ENCODE measurements around the gene TICAM2.

The TICAM2 gene

DNA sequence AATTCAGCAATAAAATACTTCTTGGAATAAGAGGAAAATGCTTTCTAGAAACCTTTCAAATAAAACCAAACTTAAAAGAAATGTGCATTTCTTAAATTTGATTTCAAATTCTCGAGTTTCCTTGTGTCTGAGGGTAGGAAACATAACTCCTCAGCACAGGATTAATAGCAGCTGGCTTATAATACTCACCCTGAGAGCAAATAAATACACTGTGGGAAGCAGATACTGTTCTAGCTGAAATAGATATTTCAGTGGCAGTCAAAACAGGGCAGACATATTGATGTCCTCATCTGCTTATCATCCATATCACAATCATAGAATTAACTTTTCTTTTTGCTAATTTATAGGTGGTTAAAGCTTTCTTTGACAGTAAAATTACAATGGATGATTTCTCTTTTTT is 33.6 kb downstream of the TICAM2 start:
- H3K36me3 Mint-ChIP-seq (ENCODE audit: low read depth) = no peaks in the 10 kb centered on the region
- H3K27me3 Mint-ChIP-seq = peaks cover 5% of the 10 kb centered on the region
- ATAC-seq = no peak
- DNase-seq = no peak
- H3K27ac Mint-ChIP-seq = no peak overlapping the region
- H3K4me3 Mint-ChIP-seq = no peak overlapping the region
- H3K4me1 Mint-ChIP-seq = no peaks in the 10 kb centered on the region
- no peaks in the 10 kb centered on the region for H3K9me3 Mint-ChIP-seq

DNA sequence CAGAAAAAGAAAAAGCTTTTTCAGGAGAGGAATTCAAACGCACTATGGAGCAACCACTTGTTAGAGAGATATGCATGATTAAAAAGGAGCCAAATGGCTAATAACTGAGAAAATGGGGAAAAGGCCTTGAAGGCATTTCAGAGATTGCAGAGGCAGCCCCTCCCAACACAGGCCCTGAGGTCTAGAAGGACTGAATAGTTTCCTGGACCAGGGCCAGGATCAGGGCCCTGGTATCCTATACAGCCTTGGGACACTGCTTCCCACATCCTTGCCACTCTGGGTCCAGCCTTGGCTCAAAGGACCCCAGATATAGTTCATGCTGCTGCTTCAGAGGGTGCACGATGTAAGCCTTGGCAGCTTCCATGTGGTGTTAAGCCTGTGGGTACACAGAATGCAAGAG is 37.0 kb downstream of the TICAM2 start:
- Mint-ChIP-seq H3K9me3 (no peaks in the 10 kb centered on the region), H3K4me3 (no peak overlapping the region), H3K36me3 (ENCODE audit: low read depth) (no peaks in the 10 kb centered on the region), H3K4me1 (no peaks in the 10 kb centered on the region), H3K27ac (no peak overlapping the region), H3K27me3 (peaks cover 10% of the 10 kb centered on the region)
- no peak for DNase-seq
- ATAC-seq = no peak

DNA sequence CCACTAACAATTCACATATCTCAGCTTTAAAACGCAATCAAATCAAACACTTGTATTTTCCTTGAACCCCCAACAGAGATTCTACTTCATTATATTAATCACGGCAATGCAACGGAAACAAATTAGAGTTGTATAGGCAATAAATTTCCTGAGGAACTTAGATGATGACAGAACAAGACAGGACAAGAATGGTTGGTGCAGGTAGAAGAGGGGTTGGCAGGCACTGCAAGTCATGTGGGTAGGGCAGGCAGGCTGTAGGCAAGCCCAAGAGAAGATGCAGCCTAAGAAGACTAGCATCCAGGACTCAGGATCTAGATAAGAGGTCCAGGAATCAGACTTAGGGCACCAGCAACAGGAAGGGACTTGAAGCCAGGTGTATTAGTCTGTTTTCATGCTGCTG is 41.1 kb downstream of the TICAM2 start:
- H3K4me3 Mint-ChIP-seq = no peak overlapping the region
- H3K36me3 Mint-ChIP-seq (ENCODE audit: low read depth) = no peaks in the 10 kb centered on the region
- H3K4me1 Mint-ChIP-seq = peaks cover 3% of the 10 kb centered on the region
- ATAC-seq (no peak), DNase-seq (no peak)
- H3K27ac Mint-ChIP-seq = no peak overlapping the region
- peaks cover 10% of the 10 kb centered on the region for H3K27me3 Mint-ChIP-seq
- H3K9me3 Mint-ChIP-seq = no peaks in the 10 kb centered on the region

DNA sequence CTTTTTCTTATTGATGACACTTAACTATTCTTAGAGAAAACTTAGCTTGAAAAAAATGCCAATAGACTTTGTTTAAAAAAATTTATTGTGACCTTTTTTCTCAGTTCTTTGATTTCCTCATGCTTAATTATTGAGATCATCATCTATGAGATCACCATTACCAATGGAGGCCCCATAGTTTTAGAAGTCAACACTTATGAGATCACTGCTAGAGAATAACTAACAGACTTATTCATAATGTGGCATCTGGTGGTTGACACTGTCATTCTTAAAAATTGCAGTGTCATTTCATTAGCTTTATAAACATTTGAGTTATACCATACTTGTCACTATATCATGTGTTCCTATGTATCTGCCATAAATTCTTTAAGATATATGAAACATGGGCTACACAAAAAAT is 42.8 kb downstream of the TICAM2 start:
- no peak overlapping the region for H3K27ac Mint-ChIP-seq
- H3K9me3 Mint-ChIP-seq = no peaks in the 10 kb centered on the region
- H3K4me3 Mint-ChIP-seq = no peak overlapping the region
- no peaks in the 10 kb centered on the region for H3K36me3 Mint-ChIP-seq (ENCODE audit: low read depth)
- H3K4me1 Mint-ChIP-seq = peaks cover 3% of the 10 kb centered on the region
- peaks cover 10% of the 10 kb centered on the region for H3K27me3 Mint-ChIP-seq
- ATAC-seq = no peak
- no peak for DNase-seq

DNA sequence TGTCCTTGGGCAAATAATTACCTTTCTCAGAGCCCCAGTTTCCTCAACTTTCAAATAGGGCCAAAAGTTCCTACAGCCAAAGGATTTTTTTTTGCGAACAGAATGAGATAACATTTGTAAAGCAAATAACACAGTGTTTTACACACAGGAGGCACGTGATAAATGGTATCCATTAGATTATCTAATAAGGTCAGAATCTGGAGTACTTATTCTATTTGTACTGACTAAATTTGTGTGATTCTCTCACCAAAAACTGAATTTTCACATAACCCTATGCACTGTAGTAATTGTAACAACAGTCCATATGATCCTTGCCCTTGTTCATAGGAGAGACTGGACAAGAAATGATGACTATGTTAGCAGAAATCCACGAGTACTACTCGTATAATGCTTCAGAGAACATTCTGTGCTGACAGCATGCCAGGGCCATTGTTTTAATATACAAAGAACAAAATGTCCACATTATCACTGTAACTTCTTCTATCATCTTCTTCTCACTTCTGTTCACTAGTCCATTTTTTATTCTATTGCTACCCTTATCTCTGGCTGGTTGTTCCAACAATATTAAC is 43.8 kb downstream of the TICAM2 start:
- H3K36me3 Mint-ChIP-seq (ENCODE audit: low read depth) = no peaks in the 10 kb centered on the region
- H3K4me1 Mint-ChIP-seq = peaks cover 3% of the 10 kb centered on the region
- no peak overlapping the region for H3K27ac Mint-ChIP-seq
- no peaks in the 10 kb centered on the region for H3K9me3 Mint-ChIP-seq
- no peak overlapping the region for H3K4me3 Mint-ChIP-seq
- no peak for DNase-seq
- no peak for ATAC-seq
- peaks cover 11% of the 10 kb centered on the region for H3K27me3 Mint-ChIP-seq

DNA sequence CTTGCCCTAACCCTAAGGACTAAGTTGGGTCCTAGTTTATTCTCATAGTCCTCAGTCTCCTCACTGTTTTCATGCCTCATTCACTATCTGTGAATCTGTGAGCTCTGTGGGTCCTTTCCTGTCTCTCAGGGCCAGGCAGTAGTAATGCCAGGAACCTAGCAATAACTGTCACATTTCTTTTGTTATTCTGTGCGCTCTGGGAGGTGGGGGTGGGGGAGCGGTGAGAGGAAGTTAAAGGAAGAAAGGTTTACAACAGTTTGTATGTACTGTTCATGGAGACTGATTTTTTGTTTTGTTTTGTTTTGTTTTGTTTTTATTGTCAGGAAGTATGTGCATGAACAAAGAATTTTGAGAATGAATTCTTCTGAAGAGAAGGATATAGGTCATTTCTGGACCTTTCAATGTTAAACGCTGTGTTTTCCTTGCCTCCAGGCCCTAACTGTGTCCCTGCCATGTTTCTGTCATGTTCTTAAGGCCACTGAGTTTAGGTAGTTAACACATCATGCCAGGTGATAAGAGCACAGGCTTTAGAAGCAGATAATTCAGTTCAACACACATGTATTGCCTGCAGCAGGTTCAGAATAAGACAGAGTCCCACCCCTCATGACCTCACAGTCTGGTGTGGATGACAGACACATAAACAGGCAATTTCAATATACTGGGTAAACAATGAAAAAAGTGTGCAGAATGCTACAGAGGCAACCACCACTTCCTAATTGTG is 44.5 kb downstream of the TICAM2 start:
- DNase-seq (no peak), ATAC-seq (no peak)
- Mint-ChIP-seq H3K4me3 (no peak overlapping the region), H3K9me3 (no peaks in the 10 kb centered on the region), H3K27me3 (peaks cover 5% of the 10 kb centered on the region), H3K36me3 (ENCODE audit: low read depth) (no peaks in the 10 kb centered on the region), H3K4me1 (peaks cover 3% of the 10 kb centered on the region), H3K27ac (no peak overlapping the region)

DNA sequence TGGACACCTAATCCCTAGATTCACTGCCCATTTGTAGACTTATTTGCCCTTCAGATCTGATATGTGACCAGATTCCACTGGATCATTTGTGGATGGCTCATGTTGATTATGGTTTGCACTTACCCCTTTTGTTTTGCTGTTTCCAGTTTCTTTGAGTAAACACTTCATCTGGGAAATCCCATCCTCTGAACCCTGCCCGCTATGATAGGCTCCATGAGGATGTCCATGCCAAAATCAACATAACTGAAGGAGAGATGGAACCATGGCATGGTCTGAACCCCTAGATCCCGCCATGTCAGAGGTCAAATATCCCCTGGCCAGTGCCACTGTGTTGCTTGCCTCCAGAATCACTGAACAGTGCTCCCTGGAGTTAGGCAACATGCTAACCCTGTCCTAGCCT is 46.0 kb downstream of the TICAM2 start:
- no peaks in the 10 kb centered on the region for H3K9me3 Mint-ChIP-seq
- H3K27ac Mint-ChIP-seq = no peak overlapping the region
- H3K4me1 Mint-ChIP-seq = peaks cover 3% of the 10 kb centered on the region
- DNase-seq (no peak), ATAC-seq (no peak)
- H3K36me3 Mint-ChIP-seq (ENCODE audit: low read depth) = no peaks in the 10 kb centered on the region
- no peak overlapping the region for H3K4me3 Mint-ChIP-seq
- peaks cover 5% of the 10 kb centered on the region for H3K27me3 Mint-ChIP-seq

DNA sequence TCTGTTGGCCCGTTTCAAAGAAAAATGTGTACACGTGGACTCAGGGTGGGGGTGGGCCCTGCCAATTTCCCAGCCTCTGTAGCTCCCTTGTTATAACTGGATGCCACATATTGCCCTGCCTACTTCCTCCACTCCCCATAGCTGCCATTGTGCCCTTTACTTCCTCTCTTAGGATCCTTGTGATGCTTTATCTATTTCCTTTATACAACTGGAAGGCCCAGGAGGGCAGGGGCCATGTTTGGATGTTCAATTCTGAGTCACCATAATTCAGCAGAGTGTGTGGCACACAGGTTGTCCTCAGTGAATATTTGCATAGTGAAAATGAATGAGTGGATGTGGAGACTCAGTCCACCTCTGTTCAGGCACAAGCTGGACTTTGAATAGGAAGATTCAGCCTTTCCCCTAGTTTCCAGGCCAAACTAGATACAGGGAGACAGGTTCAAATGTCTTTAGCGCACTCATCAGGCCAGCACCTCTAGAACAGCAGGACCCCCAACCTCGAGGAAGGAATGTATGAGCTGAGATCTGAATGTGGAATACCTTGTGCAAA is 47.1 kb downstream of the TICAM2 start:
- Mint-ChIP-seq H3K27me3 (peaks cover 2% of the 10 kb centered on the region), H3K27ac (no peak overlapping the region), H3K36me3 (ENCODE audit: low read depth) (no peaks in the 10 kb centered on the region), H3K4me1 (peaks cover 3% of the 10 kb centered on the region), H3K9me3 (no peaks in the 10 kb centered on the region), H3K4me3 (no peak overlapping the region)
- DNase-seq = no peak
- ATAC-seq = no peak

DNA sequence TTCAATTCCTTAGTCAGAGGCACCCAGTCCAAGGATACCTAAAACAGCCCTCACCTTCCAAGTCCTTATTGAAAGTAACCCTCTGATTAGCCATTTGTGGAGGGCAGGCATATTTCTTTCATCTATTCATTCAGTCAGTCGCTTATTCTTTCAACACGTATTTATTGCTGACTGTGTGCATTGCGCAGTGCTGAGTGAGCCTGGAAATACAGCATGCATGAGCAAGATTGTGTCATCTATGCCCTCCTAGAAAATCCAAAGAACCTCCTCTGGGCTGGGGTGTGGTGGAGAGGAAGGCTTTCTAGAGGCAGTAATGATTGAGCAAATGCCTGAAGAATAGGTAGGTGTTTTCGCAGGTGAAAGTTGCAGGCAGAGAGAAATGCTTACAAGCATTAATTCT is 49.2 kb downstream of the TICAM2 start:
- DNase-seq (no peak), ATAC-seq (no peak)
- Mint-ChIP-seq H3K36me3 (ENCODE audit: low read depth) (no peaks in the 10 kb centered on the region), H3K4me1 (peaks cover 3% of the 10 kb centered on the region), H3K27me3 (peaks cover 2% of the 10 kb centered on the region), H3K27ac (no peak overlapping the region), H3K4me3 (no peak overlapping the region), H3K9me3 (no peaks in the 10 kb centered on the region)

DNA sequence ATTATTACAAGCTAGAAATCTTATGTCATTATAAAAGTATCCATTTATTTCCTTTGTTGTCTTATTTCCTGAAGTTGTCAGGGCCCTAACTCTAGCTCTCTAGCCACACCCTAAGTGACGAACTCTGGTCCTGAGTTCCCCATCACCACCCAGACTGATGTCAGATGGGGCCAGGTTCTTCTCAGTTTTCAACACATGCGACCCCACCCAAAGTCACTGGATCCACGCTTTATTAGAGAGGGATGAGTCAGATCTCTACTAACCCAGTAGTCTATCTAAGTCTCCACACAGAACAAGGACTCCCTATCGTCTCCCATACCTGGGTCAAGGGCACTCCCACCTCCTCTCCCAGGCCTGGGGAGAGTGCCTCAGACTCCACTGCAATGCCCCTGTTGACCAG is 50.9 kb downstream of the TICAM2 start:
- ATAC-seq (no peak), DNase-seq (no peak)
- Mint-ChIP-seq H3K4me3 (no peak overlapping the region), H3K27me3 (peaks cover 2% of the 10 kb centered on the region), H3K36me3 (ENCODE audit: low read depth) (no peaks in the 10 kb centered on the region), H3K9me3 (peaks cover under 1% of the 10 kb centered on the region), H3K27ac (no peak overlapping the region), H3K4me1 (no peaks in the 10 kb centered on the region)

DNA sequence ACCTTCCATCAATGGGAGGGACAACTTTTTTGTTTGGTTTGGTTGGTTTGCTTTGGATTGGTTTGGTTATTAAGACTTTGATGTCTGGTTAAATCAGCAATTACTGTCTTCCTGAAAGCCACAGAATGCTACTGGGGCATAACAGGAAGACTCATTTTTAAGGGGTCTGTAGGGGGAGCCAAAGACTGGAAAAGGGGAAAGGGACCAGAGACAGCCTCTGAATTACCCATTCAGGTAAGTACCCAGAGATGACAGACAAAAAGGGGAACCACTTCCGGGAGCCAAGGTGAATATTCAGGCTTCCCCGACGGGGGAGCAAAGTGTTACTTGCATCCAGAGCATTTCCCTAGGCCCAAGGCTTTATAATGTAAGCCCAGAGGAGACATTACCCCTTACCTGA is 53.1 kb downstream of the TICAM2 start:
- H3K27me3 Mint-ChIP-seq = peaks cover 2% of the 10 kb centered on the region
- DNase-seq (peak; percentile 26), ATAC-seq (no peak)
- peaks cover 7% of the 10 kb centered on the region for H3K4me1 Mint-ChIP-seq
- no peak overlapping the region for H3K4me3 Mint-ChIP-seq
- peaks cover 12% of the 10 kb centered on the region for H3K36me3 Mint-ChIP-seq (ENCODE audit: low read depth)
- no peak overlapping the region for H3K27ac Mint-ChIP-seq
- peaks cover 13% of the 10 kb centered on the region for H3K9me3 Mint-ChIP-seq

DNA sequence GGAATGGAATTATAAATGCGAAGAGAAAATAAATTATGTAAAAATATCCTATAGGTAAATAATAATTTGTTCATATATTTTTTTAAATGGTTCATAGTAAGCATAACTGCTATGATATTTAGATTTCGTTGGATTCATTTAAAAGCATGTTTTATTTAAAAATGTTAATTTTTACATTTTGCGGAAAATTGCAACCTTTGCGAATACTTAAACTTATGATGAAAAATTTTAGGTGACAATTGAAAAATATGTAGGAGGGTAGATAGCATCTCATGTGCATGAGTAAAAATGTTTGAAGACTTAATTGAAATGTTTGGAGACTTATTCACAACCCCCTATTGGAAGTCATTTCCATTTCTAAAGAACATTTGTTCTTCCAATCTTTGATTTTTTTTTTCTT is 53.6 kb downstream of the TICAM2 start:
- Mint-ChIP-seq H3K27ac (no peak overlapping the region), H3K9me3 (peaks cover 13% of the 10 kb centered on the region), H3K4me1 (peaks cover 7% of the 10 kb centered on the region), H3K36me3 (ENCODE audit: low read depth) (peaks cover 12% of the 10 kb centered on the region), H3K27me3 (peaks cover under 1% of the 10 kb centered on the region), H3K4me3 (no peak overlapping the region)
- ATAC-seq = no peak
- no peak for DNase-seq

DNA sequence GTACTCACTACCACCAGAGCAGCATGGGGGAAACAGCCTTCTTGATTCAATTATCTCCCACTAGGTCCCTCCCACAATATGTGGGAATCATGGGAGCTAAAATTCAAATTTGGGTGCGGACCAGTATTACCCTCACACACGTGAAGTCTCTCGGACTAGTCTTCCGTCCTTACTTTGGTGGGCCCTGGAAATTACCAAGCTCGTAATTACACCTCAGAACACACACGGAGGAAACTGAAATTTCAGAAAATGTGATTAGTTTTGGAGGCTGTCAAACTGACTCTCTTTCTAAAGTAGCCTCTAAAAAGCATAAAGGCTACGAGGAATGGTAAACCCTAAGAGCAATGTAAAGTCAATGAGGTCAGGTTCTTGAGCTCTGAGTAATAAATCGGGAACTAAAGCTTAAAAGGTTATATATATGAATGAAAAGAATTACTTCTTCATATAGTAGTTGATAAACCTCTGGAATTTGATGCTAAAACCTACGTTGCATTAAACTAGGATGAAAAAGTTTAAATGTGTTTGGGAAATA is 56.9 kb downstream of the TICAM2 start:
- peaks cover 41% of the 10 kb centered on the region for H3K36me3 Mint-ChIP-seq (ENCODE audit: low read depth)
- peaks cover 13% of the 10 kb centered on the region for H3K9me3 Mint-ChIP-seq
- no peaks in the 10 kb centered on the region for H3K27me3 Mint-ChIP-seq
- ATAC-seq = no peak
- peak overlapping the region; percentile 94 for H3K27ac Mint-ChIP-seq
- H3K4me1 Mint-ChIP-seq = peaks cover 28% of the 10 kb centered on the region
- DNase-seq = no peak
- H3K4me3 Mint-ChIP-seq = peak overlapping the region; percentile 95

DNA sequence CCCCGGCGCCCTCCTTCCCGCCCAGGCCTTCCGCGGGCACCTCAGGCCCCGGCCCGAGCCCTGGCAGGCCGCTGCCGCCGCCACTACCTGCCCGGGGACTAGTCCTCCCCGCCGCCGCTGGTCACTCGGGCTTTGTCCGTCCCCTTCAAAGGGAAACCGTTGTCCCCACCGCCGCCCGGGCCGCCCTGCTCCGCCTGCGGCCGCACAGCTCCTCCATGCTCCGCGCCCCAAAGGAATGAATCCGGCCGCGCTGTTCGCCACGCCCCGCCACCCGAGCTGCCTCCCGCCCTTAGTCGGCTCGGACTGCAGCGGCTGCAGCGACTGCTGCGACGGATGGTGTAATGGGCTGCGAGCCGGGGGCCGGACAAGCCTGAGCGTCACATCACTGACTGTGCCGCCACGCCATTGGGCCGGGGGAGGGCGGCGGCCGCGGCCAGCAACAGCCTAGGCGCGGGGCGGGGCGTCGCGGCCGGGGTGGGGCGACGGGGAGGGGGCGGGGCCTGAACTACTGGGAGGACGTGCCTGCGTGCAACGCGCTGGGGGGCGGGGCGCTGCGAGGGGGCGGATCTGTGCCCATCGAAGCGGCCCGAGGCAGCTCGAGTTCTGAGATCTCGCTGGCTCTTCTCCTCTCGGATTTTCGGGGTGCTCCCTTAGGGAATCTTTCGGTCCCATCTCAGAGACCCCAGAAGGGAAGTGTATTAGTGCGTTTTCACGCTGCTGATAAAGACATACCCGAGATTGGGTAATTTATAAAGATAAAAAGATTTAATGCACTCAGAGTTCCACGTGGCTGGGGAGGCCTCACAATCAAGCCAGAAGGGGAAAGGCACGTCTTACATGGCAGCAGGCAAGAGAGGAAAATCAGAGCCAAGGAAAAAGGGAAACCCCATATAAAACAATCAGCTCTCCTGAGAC is 57.6 kb downstream of the TICAM2 start, which contains the start of gene FEM1C:
FEM1C (minus strand) TSS at position 340 of the 915 bp plus-strand sequence. CDS start 1,282 bp downstream, outside the sequence.
- H3K36me3 Mint-ChIP-seq (ENCODE audit: low read depth) = peaks cover 48% of the 10 kb centered on the region
- peak within 1 kb of the TSS; percentile 95 for H3K4me3 Mint-ChIP-seq
- ATAC-seq (peak; percentile 99), DNase-seq (peak; percentile 99)
- peaks cover 35% of the 10 kb centered on the region for H3K4me1 Mint-ChIP-seq
- no peaks in the 10 kb centered on the region for H3K27me3 Mint-ChIP-seq
- peak within 1 kb of the TSS; percentile 94 for H3K27ac Mint-ChIP-seq
- H3K9me3 Mint-ChIP-seq = peaks cover 13% of the 10 kb centered on the region
